ENCODE results near the gene RAPGEFL1. TPM values are rescaled to one million over a fixed set of nuclear protein-coding genes. Genes with fewer than 3 reads are reported as not detected.
"Not testable (repeated sequence)": the region's sequence is repeated elsewhere in the genome, so short reads cannot be mapped to it uniquely, and the experiment has no call there.

The RAPGEFL1 gene
- polyA plus RNA-seq: 15.0 TPM
- long read RNA-seq, donor 1, full-length matches to known transcripts: 1 of 1 reads
- long read RNA-seq, donor 1, partial matches to known transcripts: 0 of 1 reads
- long read RNA-seq, donor 1, other reads (novel, unspliced or antisense): 0 of 1 reads
- long read RNA-seq, donor 2: 0 reads
- long read RNA-seq, donor 3: 0 reads
- long read RNA-seq, donor 4, full-length matches to known transcripts: 1 of 1 reads
- long read RNA-seq, donor 4, partial matches to known transcripts: 0 of 1 reads
- long read RNA-seq, donor 4, other reads (novel, unspliced or antisense): 0 of 1 reads
- long read RNA-seq, donor 5, full-length matches to known transcripts: 2 of 2 reads
- long read RNA-seq, donor 5, partial matches to known transcripts: 0 of 2 reads
- long read RNA-seq, donor 5, other reads (novel, unspliced or antisense): 0 of 2 reads
- long read RNA-seq, donor 6, full-length matches to known transcripts: 1 of 1 reads
- long read RNA-seq, donor 6, partial matches to known transcripts: 0 of 1 reads
- long read RNA-seq, donor 6, other reads (novel, unspliced or antisense): 0 of 1 reads
- long read RNA-seq, donor 7: 0 reads
- long read RNA-seq, donor 8, partial matches to known transcripts: 0 of 2 reads
- long read RNA-seq, donor 8, other reads (novel, unspliced or antisense): 0 of 2 reads
- long read RNA-seq, donor 9: 0 reads
- long read RNA-seq, donor 10, full-length matches to known transcripts: 1 of 1 reads
- long read RNA-seq, donor 10, partial matches to known transcripts: 0 of 1 reads
- long read RNA-seq, donor 10, other reads (novel, unspliced or antisense): 0 of 1 reads
- long read RNA-seq, donor 11: 0 reads

- no CpG with 5 or more reads among the region's 57 CpGs for WGBS (ENCODE audit: insufficient coverage, low lambda C conversion rate)
- H3K4me1 ChIP-seq (ENCODE audit: control insufficient read depth, insufficient read depth, low read length): peaks cover 45% of the 10 kb centered on the region
- DNase-seq: peak; percentile 73 to 90
Observed at GRCh38 chr17:40177275-40177874, at the start of gene RAPGEFL1. Gene RAPGEFL1 (plus strand): TSS chr17:40177470. CDS start chr17:40177862, 392 bp downstream.

DNA sequence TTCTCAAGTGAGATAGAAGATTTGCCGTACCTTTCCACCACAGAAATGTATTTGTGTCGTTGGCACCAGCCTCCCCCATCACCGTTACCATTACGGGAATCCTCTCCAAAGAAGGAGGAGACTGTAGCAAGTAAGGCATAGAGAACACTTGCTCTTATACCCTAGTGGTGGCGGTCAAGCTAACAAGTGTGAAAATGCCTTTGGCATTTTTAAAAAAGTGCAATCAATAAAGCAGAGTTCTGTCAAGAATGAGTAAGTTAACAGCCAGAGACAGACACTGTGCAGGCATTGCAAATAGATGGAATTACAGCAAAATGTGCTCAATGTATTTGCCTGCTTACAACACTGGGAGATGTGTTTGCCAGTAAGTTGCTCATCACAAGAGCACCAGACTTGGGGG, 47.8 kb upstream of the RAPGEFL1 start:
- Histone ChIP-seq H3K36me3 (ENCODE audit: control insufficient read depth, insufficient read depth, low read length) (peaks cover 77% of the 10 kb centered on the region), H3K27me3 (ENCODE audit: control insufficient read depth, insufficient read depth, low read length) (no peaks in the 10 kb centered on the region), H3K9me3 (ENCODE audit: control insufficient read depth, low read depth, low read length) (no peaks in the 10 kb centered on the region), H3K4me3 (ENCODE audit: low read length) (no peak overlapping the region), H3K4me1 (ENCODE audit: control insufficient read depth, insufficient read depth, low read length) (peaks cover 20% of the 10 kb centered on the region), H3K27ac (ENCODE audit: low read length) (no peak overlapping the region)
- no peak for DNase-seq
- WGBS (ENCODE audit: insufficient coverage, low lambda C conversion rate): no CpG with 5 or more reads among the region's 5 CpGs

More at GRCh38 chr17:40177275-40177874, at the start of gene RAPGEFL1:
- H3K27ac ChIP-seq (ENCODE audit: low read length): peak within 1 kb of the TSS; percentile 92
- no peaks in the 10 kb centered on the region for H3K27me3 ChIP-seq (ENCODE audit: control insufficient read depth, insufficient read depth, low read length)
- peaks cover 2% of the 10 kb centered on the region for H3K9me3 ChIP-seq (ENCODE audit: control insufficient read depth, low read depth, low read length)
- H3K4me3 ChIP-seq (ENCODE audit: low read length): peak within 1 kb of the TSS; percentile 63
- H3K36me3 ChIP-seq (ENCODE audit: control insufficient read depth, insufficient read depth, low read length): peaks cover 11% of the 10 kb centered on the region

GRCh38 chr17:40130352-40131042, 46.8 kb upstream of the RAPGEFL1 start:
- Histone ChIP-seq H3K27ac (ENCODE audit: low read length) (no peak overlapping the region), H3K4me3 (ENCODE audit: low read length) (no peak overlapping the region), H3K27me3 (ENCODE audit: control insufficient read depth, insufficient read depth, low read length) (no peaks in the 10 kb centered on the region), H3K4me1 (ENCODE audit: control insufficient read depth, insufficient read depth, low read length) (peaks cover 24% of the 10 kb centered on the region), H3K9me3 (ENCODE audit: control insufficient read depth, low read depth, low read length) (no peaks in the 10 kb centered on the region), H3K36me3 (ENCODE audit: control insufficient read depth, insufficient read depth, low read length) (peaks cover 87% of the 10 kb centered on the region)
- no peak for DNase-seq
- 70% methylated on average over 2 of the region's 7 CpGs for WGBS (ENCODE audit: insufficient coverage, low lambda C conversion rate)

GRCh38 chr17:40134184-40134583, 43.1 kb upstream of the RAPGEFL1 start:
- Histone ChIP-seq H3K9me3 (ENCODE audit: control insufficient read depth, low read depth, low read length) (no peaks in the 10 kb centered on the region), H3K27ac (ENCODE audit: low read length) (peak overlapping the region; percentile 85), H3K4me3 (ENCODE audit: low read length) (no peak overlapping the region), H3K27me3 (ENCODE audit: control insufficient read depth, insufficient read depth, low read length) (no peaks in the 10 kb centered on the region), H3K4me1 (ENCODE audit: control insufficient read depth, insufficient read depth, low read length) (peaks cover 29% of the 10 kb centered on the region), H3K36me3 (ENCODE audit: control insufficient read depth, insufficient read depth, low read length) (peaks cover 72% of the 10 kb centered on the region)
- WGBS (ENCODE audit: insufficient coverage, low lambda C conversion rate): no CpG with 5 or more reads among the region's 7 CpGs
- peak; percentile 76 to 87 for DNase-seq

GRCh38 chr17:40135817-40136216, 41.5 kb upstream of the RAPGEFL1 start:
- DNase-seq: no peak
- no CpG with 5 or more reads among the region's 3 CpGs for WGBS (ENCODE audit: insufficient coverage, low lambda C conversion rate)
- Histone ChIP-seq H3K4me1 (ENCODE audit: control insufficient read depth, insufficient read depth, low read length) (peaks cover 29% of the 10 kb centered on the region), H3K9me3 (ENCODE audit: control insufficient read depth, low read depth, low read length) (no peaks in the 10 kb centered on the region), H3K36me3 (ENCODE audit: control insufficient read depth, insufficient read depth, low read length) (peaks cover 56% of the 10 kb centered on the region), H3K4me3 (ENCODE audit: low read length) (no peak overlapping the region), H3K27ac (ENCODE audit: low read length) (no peak overlapping the region), H3K27me3 (ENCODE audit: control insufficient read depth, insufficient read depth, low read length) (no peaks in the 10 kb centered on the region)

GRCh38 chr17:40139566-40140058, 37.7 kb upstream of the RAPGEFL1 start:
- peak overlapping the region; percentile 100 for H3K27ac ChIP-seq (ENCODE audit: low read length)
- 37% methylated on average over 5 of the region's 14 CpGs for WGBS (ENCODE audit: insufficient coverage, low lambda C conversion rate)
- H3K4me1 ChIP-seq (ENCODE audit: control insufficient read depth, insufficient read depth, low read length): peaks cover 24% of the 10 kb centered on the region
- H3K9me3 ChIP-seq (ENCODE audit: control insufficient read depth, low read depth, low read length): no peaks in the 10 kb centered on the region
- peaks cover 33% of the 10 kb centered on the region for H3K36me3 ChIP-seq (ENCODE audit: control insufficient read depth, insufficient read depth, low read length)
- H3K27me3 ChIP-seq (ENCODE audit: control insufficient read depth, insufficient read depth, low read length): no peaks in the 10 kb centered on the region
- H3K4me3 ChIP-seq (ENCODE audit: low read length): peak overlapping the region; percentile 78
- no peak for DNase-seq

DNA sequence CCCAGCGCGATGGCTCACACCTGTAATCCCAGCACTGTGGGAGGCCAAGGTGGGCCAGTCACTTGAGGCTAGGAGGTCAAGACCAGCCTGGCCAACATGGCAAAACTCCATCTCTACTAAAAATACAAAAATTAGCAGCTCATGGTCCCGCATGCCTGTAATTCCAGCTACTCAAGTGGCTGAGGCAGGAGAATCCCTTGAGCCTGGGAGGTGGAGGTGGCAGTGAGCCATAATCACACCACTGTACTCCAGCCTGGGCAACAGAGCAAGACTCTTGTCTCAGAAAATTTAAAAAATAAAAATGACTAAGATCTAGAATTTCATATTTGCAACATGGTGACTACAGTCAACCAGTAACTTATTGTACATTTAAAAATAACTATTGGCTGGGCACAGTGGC, 34.1 kb upstream of the RAPGEFL1 start:
- WGBS (ENCODE audit: insufficient coverage, low lambda C conversion rate): no CpG with 5 or more reads among the region's 3 CpGs
- H3K9me3 ChIP-seq (ENCODE audit: control insufficient read depth, low read depth, low read length); H3K27me3 ChIP-seq (ENCODE audit: control insufficient read depth, insufficient read depth, low read length); H3K27ac ChIP-seq (ENCODE audit: low read length); DNase-seq; H3K4me3 ChIP-seq (ENCODE audit: low read length): not testable (repeated sequence)
- H3K4me1 ChIP-seq (ENCODE audit: control insufficient read depth, insufficient read depth, low read length): peaks cover 17% of the 10 kb centered on the region
- H3K36me3 ChIP-seq (ENCODE audit: control insufficient read depth, insufficient read depth, low read length): peaks cover 31% of the 10 kb centered on the region

DNA sequence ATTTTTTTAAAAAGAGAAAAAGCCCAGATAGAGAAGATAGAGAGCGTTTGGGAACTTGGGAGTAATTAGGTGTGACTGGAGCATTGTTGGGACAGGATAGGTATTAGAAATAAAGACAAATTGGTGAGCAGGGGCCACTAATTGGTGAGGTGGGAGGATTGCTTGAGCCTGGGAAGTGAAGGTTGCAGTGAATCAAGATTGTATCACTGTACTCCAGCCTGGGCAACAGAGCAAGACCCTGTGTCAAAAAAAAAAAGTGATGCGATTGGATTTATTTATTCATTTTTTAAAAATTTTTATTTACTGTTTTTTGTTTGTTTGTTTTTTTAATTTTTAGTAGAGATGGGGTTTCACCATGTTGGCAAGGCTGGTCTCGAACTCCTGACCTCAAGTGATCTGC, 31.8 kb upstream of the RAPGEFL1 start:
- WGBS (ENCODE audit: insufficient coverage, low lambda C conversion rate): 100% methylated on average over 1 of the region's 3 CpGs
- peaks cover 50% of the 10 kb centered on the region for H3K36me3 ChIP-seq (ENCODE audit: control insufficient read depth, insufficient read depth, low read length)
- no peak overlapping the region for H3K4me3 ChIP-seq (ENCODE audit: low read length)
- peaks cover 8% of the 10 kb centered on the region for H3K4me1 ChIP-seq (ENCODE audit: control insufficient read depth, insufficient read depth, low read length)
- DNase-seq: no peak
- no peaks in the 10 kb centered on the region for H3K9me3 ChIP-seq (ENCODE audit: control insufficient read depth, low read depth, low read length)
- H3K27me3 ChIP-seq (ENCODE audit: control insufficient read depth, insufficient read depth, low read length): no peaks in the 10 kb centered on the region
- no peak overlapping the region for H3K27ac ChIP-seq (ENCODE audit: low read length)

DNA sequence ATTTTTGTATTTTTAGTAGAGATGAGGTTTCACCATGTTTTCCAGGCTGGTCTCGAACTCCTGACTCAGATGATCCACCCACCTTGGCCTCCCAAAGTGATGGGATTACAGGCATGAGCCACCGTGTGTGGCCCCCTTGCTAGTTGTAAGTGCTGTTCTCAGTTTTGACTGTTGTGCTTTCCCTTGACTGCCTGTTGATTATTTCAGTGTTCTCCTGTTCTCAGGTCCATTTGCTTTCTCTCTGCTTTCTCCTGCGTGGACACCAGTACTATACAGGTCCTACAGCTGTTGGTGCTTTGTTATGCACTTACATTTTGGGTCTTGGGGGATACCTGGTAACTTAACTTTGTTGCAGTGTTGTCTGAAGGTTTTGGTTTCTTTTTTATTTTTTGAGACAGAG, 28.7 kb upstream of the RAPGEFL1 start:
- no peak overlapping the region for H3K4me3 ChIP-seq (ENCODE audit: low read length)
- no peak for DNase-seq
- H3K36me3 ChIP-seq (ENCODE audit: control insufficient read depth, insufficient read depth, low read length): peaks cover 63% of the 10 kb centered on the region
- H3K27ac ChIP-seq (ENCODE audit: low read length): no peak overlapping the region
- H3K9me3 ChIP-seq (ENCODE audit: control insufficient read depth, low read depth, low read length): no peaks in the 10 kb centered on the region
- no peaks in the 10 kb centered on the region for H3K4me1 ChIP-seq (ENCODE audit: control insufficient read depth, insufficient read depth, low read length)
- no peaks in the 10 kb centered on the region for H3K27me3 ChIP-seq (ENCODE audit: control insufficient read depth, insufficient read depth, low read length)
- WGBS (ENCODE audit: insufficient coverage, low lambda C conversion rate): no CpG with 5 or more reads among the region's 3 CpGs

Measured in large intestine (tissue), 12 donors.